CD4-positive, alpha-beta T cell treated with Interleukin-4 for 4 hours (primary cell): Measurements from ENCODE around the gene CDC27.
"Not testable (repeated sequence)": the region's sequence is repeated elsewhere in the genome, so short reads cannot be mapped to it uniquely, and the experiment has no call there.

Source experiments
- DNase-seq: peaks from one replicate; pipeline ENCODE4 v3.0.0-alpha.2; 2020

CDC27 gene

DNA sequence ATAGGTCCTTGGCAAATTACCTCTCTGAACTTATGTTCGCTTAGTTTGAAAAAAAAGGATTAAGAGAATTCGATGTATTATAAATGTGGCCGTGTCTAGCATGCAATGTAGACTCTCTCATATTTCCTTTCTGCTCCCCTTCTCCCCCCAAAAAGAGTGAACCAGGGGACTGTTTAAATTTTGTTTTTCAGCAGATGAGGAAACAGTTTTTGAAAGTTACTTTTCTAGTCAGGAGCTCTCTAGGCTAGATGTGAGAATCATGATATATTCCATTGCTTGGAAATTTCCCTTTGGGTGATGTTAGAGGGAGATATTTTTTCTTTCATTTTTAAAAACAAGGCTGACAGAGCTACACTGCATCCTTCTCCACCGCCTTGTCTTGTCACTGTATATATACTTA lies 1.1 kb upstream of the CDC27 start:
- no peak for DNase-seq

DNA sequence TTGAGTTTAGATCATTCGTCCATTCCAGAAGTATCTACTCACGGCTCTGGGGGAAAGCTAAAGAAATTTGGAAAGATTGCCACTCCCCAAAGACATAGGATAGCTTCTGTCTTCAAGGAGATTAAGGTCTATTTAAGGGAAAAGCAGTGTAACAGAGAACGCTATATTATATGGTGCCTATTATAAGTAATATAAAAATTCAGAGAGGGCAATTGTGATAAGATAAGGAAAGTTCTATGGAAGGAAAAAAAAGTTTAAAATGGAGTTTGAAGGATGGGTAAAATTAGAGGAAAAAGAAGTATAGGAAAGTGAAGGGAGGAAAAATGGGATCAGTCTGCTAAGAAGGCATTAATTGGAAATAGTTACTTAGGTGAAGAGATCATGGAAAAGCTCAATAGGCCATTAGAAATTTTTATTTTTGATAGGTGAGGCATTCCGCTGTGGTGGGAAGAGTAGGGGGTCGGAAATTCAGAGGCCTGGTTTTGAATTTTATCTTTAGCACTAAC lies 690 bp upstream of the CDC27 start:
- no peak for DNase-seq

DNA sequence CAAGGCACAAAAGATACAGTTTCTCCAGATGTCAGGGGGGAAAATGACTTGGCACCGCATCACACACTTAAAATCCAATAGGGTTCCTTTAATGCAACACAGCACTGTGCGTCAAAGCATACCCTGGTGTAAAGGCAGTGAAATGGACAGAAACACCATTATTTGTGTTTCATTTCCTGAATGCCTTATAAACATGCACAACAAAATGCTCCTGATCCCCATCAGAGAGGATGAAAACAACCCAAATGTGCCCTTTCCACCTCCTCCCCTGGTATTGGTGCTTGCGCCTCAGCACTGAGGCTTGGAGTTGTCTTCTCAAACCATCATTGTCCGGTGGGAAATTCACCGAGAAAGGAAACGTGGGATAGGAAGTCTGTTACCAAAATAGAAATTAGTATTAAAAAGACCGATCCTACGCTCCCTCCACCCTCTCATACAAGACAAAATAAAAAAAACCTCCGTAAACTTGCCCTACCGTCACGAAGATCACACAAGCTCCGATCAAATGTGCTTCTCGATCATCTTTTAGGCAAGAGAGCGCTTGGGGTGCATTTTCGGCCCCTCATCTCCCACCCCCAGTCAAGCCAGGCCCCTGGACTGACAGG lies 722 bp downstream of the CDC27 start:
- DNase-seq: peak; percentile 6

DNA sequence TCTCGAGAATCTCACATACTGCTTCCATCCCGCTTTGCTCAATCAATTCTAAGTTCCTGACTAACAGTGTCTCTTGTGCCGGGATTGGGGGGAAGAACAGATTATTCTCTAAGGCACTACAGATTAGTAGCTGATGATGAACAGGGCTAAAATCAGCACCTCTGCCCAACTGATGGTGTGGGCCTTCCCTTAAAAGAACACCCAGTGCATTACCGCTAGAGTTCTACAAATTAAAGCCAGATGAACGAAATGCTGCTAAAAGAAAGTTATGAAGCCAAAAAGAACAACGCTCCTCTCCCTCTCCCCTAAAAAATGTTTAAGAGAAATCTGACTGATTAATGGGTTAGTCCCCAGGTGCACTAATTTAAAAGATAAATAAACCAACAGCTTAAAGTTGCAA lies 4.4 kb downstream of the CDC27 start:
- DNase-seq: no peak

DNA sequence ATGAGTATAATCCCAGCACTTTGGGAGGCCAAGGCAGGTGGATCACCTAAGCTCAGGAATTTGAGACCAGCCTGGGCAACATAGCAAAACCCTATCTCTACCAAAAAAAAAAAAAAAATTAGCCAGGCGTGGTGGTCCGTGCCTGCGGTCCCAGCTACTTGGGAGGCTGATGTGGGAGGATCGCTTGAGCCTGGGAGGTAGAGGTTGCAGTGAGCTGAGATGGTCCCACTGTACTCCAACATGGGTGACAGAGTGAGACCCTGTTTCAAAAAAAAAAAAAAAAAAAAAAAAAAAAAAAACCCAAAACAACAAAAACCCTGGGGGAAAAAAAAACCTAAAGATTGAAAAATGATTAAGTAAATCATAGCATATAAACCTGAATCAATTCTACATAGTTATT lies 8.1 kb downstream of the CDC27 start:
- DNase-seq: not testable (repeated sequence)

DNA sequence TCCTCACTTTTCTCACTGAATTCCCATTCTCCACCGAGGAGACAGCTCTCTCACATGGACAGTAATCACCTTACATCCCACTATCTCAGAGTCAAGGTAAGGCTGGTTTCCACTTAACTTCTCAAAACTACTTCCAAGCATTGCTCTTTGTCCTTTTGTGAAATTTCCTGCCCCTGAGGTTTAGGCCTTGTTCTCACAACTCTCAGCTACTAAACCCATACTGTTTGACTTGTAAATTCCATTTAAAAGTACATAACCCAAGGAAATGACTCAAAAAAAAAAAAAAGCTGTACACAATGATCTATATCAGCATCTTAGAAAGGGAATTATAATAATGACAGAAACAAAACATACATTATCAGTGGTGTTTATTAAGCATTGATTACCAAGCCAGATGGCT lies 8.8 kb downstream of the CDC27 start:
- DNase-seq: no peak

DNA sequence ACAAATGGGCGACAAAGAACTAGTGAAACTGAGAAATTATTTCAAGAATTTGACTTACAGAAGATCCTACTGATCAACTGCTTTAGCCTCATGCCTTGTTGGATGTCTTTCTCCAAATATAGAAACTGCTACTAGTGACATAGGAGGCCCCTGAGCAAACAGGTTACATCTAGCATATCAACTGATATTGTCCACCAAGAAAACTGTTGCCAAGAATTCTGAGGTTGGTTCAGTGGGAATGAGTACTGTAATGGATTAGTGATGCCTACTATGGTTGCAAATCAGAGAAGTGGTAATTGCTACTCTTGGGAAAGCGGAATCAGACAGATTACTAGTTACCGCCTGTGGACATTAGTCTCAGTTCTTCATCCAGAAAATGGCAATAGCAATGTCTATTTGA lies 10.0 kb downstream of the CDC27 start:
- DNase-seq: no peak

DNA sequence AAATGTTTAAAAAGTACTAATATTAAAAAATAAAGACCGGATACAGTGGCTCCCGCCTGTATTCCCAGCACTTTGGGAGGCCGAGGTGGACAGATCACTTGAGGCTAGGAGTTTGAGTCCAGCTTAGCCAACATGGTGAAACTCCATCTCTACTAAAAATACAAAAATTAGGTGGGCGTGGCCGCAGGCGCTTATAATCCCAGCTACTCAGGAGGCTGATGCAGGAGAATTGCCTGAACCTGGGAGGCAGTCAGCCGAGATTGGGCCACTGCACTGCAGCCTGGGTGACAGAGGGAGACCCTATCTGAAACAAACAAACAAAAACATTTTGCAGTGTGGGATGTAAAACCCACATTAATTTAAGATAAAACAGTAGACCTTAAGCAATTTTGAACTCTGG lies 11.8 kb downstream of the CDC27 start:
- no peak for DNase-seq

DNA sequence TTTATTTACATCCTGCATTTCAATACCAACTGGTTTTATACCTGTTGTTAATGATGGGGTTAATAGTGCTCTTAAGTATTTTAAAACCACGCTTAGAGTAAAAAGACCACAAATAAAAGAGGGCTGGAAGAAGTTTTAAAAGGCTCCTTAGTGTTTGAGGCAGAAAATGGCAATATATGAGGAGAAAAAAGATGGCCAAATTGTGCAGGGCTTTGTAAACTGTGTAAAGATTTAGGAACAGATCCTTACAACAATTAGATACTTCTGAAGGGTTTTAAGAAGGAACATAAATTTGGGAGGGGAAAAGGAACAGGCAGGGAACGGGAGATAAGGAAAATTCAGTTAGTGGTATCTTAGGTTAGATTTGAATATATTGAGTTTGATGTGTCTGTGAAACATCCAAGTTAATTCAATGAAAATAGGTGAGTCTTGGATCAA lies 12.7 kb downstream of the CDC27 start:
- no peak for DNase-seq

DNA sequence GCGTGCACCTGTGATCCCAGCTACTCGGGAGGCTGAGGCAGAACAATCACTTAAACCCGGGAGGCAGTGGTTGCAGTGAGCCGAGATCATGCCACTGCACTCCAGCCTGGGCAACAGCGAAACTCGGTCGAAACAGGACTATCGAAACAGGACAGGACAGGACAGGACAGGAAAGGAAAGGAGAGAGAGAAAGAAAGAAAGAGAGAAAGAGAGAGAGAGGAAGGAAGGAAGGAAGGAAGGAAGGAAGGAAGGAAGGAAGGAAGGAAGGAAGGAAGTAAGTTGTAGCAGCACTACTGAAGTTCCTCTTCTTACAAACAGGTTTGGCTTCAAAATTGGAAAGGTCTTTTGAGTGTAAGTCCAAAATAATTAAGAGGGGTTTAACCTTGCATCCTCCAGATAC lies 14.3 kb downstream of the CDC27 start:
- DNase-seq: not testable (repeated sequence)

DNA sequence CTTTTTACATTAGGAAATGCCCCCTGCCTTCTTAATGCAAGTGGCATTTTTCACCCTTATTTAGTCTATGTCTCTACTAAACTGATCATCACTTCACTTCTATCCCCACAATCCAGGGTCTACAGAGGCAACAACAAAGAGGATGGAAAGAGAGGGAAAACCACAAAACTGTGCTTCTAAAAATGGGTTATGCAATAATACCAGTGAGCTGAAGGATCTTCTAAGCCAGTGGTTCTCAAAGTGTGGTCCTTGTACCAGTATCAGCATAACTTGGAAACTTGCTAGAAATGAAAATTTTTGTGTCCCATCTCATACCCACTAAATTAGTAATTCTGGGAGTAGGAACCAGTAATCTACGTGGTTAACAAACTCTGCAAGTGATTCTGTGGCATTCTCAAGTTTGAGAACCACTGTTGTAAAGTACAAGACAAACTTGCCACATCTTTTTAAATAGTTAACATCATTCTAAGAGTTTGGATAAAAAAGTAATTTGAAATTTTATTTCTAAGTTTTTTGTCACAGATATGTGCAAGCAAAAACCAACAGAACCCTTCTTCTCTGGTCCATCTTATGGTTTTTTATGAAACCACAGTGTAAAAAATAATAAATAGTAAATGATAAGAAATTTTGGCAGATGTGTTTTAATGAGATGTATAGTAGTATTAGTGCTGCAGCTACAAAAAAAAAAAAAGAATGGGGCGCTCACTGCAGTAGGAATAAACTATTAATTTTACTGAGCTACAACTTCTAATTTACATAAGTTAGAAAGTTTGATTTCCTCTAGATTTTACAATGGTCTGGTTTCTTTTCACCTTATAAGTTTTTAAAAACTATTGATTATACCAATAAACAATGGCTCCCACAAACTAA lies 16.2 kb downstream of the CDC27 start:
- no peak for DNase-seq

DNA sequence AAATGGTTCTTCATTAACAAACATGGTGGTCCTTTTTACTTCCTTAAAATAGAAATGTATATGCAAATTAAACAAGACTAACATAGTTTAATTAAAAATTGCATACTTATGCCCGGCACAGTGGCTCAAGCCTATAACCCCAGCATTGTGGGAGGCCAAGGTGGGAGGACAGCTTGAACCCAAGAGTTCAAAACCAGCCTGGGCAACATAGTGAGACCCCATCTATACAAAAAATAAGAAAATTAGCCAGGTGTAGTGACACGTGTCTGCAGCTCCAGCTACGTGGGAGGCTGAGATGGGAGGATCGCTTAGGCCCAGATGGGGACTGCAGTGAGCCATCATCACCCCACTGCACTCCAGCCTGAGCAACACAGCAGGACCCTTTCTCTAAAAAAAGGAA lies 18.4 kb downstream of the CDC27 start:
- no peak for DNase-seq

DNA sequence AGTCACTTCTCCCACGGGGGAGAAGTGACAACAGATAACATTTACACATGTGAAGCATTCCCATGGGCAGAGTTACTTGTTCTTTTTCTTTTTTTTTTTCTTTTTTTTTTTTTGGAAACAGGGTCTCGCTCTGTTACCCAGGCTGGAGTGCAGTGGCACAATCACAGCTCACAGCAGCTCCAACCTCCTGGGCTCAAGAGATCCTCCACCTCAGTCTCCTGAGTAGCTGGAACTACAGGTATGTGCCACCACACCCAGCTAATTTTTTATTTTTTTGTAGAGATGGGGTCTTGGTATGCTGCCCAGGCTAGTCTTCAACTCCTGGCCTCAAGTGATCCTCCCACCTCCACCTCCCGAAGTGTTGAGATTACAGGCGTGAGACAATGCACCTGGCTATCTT lies 20.2 kb downstream of the CDC27 start:
- DNase-seq: not testable (repeated sequence)

DNA sequence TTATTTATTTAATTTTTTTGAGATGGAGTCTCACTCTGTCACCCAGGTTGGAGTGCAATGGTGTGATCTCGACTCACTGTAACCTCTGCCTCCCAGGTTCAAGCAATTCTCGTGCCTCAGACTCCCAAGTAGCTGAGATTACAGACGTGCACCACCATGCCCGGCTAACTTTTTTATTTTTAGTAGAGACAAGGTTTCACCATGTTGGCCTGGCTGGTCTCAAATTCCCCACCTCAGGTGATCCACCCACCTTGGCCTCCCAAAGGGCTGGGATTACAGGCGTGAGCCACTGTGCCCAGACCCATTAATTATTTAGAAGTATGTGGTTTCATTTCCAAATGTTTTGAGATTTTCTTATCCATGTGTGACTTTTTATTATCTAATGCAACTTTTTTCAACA lies 22.2 kb downstream of the CDC27 start:
- DNase-seq: not testable (repeated sequence)

DNA sequence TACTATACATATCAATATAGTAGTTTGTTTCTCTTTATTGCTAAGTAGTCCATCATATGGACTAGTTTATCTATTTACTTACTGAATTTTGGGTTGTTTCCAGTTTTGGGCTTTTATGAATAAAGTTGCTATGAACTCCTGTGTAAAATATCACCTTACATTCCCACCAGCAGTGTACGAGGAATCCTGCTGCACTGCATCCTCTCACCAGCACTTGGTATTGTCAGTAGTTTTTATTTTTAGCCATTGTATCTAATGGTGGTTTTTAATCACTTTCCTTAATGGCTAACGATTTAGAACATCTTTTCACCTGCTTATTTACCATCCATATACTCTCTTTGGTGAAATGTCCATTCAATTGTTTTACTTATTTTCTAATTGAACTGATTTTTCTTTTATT lies 24.0 kb downstream of the CDC27 start:
- DNase-seq: no peak

DNA sequence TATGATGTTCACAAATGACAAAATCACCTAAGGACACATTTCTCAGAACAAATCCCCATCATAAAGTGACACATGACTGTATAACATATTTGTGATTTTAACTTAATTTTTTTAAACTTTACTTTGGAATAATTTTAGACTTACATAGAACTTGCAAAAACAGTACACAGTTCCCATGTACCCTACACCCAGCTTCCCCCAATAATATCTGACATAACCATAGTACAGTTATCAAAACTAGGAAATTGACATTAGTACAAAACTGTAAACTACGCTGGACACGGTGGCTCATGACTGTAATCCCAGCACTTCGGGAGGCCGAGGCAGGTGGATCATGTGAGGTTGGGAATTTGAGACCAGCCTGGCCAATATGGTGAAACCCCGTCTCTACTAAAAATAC lies 24.8 kb downstream of the CDC27 start:
- DNase-seq: no peak

DNA sequence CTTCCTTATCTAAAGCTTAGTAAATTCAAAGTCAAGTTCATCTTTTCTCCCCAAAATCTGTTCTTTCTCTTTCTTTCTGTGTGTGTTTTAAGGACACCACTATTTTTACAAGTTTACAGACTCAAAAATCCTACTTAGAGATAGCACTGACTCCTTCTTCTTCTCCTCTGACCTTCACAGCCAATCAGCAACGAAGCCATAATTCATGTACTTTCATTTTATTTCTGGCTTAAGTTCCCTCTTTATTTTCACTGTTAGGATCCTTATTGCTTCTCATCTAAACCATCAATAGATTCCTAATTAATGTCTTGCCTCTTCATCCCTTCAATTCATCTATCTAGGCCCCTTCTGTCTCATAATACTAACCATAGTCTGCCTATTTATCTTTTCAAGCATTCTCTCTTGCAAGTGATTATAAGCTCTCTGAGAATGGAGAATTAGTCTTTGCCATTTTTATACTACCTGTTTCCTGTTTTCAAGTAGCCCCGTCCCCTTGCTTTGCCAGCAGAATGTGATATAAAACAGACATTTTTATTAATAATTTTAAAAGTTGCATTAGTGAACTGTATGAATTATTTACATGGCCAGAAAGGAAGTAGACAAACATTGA lies 27.0 kb downstream of the CDC27 start:
- DNase-seq: no peak

DNA sequence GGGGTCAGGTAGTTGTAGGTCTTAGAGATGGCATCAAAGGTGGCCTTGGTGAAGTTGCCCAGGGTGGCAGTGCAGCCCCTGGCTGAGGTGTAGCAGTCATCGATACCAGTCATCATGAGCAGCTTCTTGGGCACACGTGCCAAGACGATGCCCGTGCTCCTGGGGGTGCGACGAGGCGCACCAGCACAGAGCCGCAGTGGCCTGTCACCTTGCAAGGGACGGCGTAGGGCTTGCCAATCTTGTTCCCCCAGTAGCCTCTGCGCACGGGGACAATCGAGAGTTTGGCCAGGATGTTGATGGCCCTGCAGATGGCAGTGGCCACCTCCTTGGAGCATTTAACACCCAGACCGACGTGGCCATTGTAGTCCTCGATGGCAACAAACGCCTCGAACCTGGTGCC lies 29.8 kb downstream of the CDC27 start:
- DNase-seq: no peak

DNA sequence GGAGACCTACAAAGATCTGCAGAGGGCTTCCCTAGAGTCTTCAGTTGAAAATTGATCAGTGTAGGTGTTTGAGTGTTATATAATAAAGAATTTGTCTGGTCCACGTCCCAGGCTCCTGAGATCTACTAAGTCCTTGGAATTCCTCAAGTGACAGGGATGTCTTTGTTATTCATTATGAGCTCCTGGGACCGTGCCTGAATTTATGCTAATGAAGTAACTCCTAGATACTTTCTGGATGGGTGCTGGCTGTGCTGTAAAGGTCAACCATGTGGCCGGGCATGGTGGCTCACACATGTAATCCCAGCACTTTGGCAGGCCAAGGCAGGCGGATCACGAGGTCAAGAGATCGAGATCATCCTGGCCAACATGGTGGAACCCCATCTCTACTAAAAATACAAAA lies 43.7 kb downstream of the CDC27 start:
- no peak for DNase-seq

DNA sequence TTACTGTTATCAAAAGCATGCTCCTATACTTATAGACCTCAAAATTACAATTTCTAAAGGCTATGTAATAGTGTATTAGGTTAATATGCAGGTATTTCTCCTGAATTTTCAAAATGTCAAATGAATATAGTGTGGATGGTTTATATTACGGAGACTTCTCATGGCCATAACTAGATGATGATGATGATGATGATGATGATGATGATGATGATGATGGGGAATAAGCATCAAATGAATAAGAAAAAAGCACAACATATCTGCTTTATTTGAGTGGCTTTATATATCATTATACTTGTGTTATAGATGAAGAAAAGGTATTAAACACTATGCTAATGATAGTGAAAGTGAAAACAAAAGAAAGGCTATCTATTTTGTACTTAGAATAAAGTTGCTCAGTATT lies 53.9 kb downstream of the CDC27 start:
- no peak for DNase-seq

DNA sequence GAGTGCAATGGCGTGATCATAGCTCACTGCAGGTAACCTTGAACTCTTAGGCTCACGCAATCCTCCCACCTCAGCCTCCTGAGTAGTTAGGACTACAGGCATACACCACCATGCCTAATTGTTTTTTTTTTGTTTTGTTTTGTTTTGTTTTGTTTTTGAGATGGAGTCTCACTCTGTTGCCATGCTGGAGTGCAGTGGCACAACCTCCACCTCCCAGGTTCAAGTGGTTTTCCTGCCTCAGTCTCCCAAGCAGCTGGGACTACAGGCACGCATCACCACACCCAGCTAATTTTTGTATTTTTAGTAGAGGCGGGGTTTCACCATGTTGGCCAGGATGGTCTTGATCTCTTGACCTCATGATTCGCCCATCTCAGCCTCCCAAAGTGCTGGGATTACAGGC lies 54.7 kb downstream of the CDC27 start:
- DNase-seq: not testable (repeated sequence)

DNA sequence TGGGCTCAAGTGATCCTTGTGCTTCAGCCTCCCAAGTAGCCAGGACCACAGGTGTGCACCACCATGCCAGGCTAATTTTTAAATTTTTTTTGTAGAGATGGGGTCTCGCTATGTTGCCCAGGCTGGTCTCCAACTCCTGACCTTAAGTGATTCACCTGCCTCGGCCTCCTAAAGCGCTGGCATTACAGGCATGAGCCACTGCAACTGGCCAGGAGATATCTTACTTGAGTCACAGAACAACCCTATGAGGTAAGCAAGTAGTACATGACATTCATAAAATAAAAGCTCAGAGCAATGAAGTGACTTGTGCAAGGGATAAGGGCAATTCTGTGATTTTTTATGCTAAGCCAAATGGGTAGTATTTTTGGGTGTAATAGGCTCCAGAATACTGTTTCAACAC lies 57.3 kb downstream of the CDC27 start:
- no peak for DNase-seq

DNA sequence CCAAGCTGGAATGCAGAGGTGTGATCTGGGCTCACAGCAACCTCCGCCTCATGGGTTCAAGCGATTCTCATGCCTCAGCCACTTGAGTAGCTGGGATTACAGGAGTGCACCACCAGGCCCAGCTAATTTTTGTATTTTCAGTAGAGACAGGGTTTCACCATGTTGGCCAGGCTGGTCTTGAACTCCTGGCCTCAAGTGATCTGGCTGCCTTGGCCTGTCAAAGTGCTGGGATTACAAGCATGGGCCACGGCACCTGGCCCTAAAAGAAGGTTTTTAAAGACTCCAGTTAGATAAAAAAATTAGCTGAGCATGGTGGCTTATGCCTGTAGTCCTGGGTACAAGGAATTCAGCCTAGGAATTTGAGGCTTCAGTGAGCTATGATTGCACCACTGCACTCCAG lies 62.3 kb downstream of the CDC27 start:
- DNase-seq: not testable (repeated sequence)

DNA sequence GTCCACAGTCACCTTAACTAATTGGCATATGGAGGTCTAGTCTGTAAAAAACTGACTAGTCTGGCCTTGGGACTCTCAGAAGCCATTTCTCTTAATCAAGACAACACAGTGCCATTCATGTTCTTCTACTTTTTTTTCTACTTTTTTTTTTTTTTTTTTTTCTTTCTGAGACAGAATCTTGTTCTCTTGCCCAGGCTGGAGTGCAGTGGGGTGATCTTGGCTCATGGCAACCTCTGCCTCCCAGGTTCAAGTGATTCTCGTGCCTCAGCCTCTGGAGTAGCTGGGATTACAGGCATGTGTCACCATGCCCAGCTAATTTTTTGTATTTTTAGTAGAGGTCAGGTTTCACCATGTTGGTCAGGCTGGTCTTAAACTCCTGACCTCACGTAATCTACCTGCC lies 65.8 kb downstream of the CDC27 start:
- DNase-seq: not testable (repeated sequence)
